Keratinocyte (primary cell): Measurements from ENCODE around the gene ZNF768. TPM values are rescaled to one million over a fixed set of nuclear protein-coding genes. Genes with fewer than 3 reads are reported as not detected.

Source experiments
- DNase-seq: peaks from one replicate; pipeline ENCODE4 v3.0.0-alpha.2; 2011; ENCODE audit warnings: low read depth, missing footprints, low spot score
- FAIRE-seq: peaks from 2 replicates; lab custom pipeline; 2011; peaks lifted over from hg19 to GRCh38; lab: Jason Lieb, UNC
- H2AFZ ChIP-seq: 2 replicates; pipeline ENCODE4 v1.6.0; 2012; ENCODE audit warnings: low read length, control low read depth, inconsistent platforms; ENCODE audit not compliant: control insufficient read depth
- H3K27ac ChIP-seq: 2 replicates; pipeline ENCODE4 v1.5.1; 2011; ENCODE audit warnings: low read length; ENCODE audit not compliant: control insufficient read depth, insufficient read depth
- H3K27me3 ChIP-seq: 3 replicates; pipeline ENCODE4 v1.6.0; 2011; ENCODE audit warnings: low read length; ENCODE audit not compliant: control insufficient read depth, insufficient read depth; ENCODE audit errors: extremely low read depth
- H3K36me3 ChIP-seq, 2 experiments: 2 replicates in 1 of 2; 3 replicates in 1 of 2; pipeline ENCODE4 v1.5.1; 2011; ENCODE audit warnings: low read length in 2 of 2, mild to moderate bottlenecking in 1 of 2; ENCODE audit not compliant: control insufficient read depth in 2 of 2, insufficient read depth in 2 of 2; ENCODE audit errors: extremely low read depth in 1 of 2
- H3K4me1 ChIP-seq: 3 replicates; pipeline ENCODE4 v1.5.1; 2011; ENCODE audit warnings: low read length; ENCODE audit not compliant: control insufficient read depth, insufficient read depth; ENCODE audit errors: extremely low read depth
- H3K4me2 ChIP-seq: 3 replicates; pipeline ENCODE4 v1.6.0; 2011; ENCODE audit warnings: low read depth, low read length; ENCODE audit not compliant: control insufficient read depth, insufficient read depth; ENCODE audit errors: extremely low read depth
- H3K4me3 ChIP-seq, 3 experiments: fragments of 200-600 bp in 1 of 3; sonication (generic) in 1 of 3; 2 replicates in 2 of 3; 3 replicates in 1 of 3; pipeline ENCODE4 v1.5.1; 2011 to 2016; ENCODE audit warnings: low read length in 3 of 3, mild to moderate bottlenecking in 3 of 3, control low read depth in 2 of 3, inconsistent platforms in 1 of 3, low read depth in 1 of 3, mixed read lengths in 1 of 3, mixed run types in 1 of 3, moderate library complexity in 1 of 3; ENCODE audit not compliant: control insufficient read depth in 2 of 3, insufficient read depth in 2 of 3; ENCODE audit errors: extremely low read depth in 1 of 3
- H3K79me2 ChIP-seq: 2 replicates; pipeline ENCODE4 v1.6.0; 2012; ENCODE audit warnings: low read length; ENCODE audit not compliant: control insufficient read depth, insufficient read depth
- H3K9ac ChIP-seq: 3 replicates; pipeline ENCODE4 v1.6.0; 2011; ENCODE audit warnings: low read length; ENCODE audit not compliant: control insufficient read depth, insufficient read depth; ENCODE audit errors: extremely low read depth
- H3K9me1 ChIP-seq: 3 replicates; pipeline ENCODE4 v1.6.0; 2011; ENCODE audit warnings: low read length; ENCODE audit not compliant: control insufficient read depth, insufficient read depth; ENCODE audit errors: extremely low read depth
- H3K9me3 ChIP-seq: 2 replicates; pipeline ENCODE4 v1.5.1; 2012; ENCODE audit warnings: low read depth, low read length; ENCODE audit not compliant: control insufficient read depth
- H4K20me1 ChIP-seq: 3 replicates; pipeline ENCODE4 v1.6.0; 2011; ENCODE audit warnings: low read length; ENCODE audit not compliant: control insufficient read depth, insufficient read depth; ENCODE audit errors: extremely low read depth
- EZH2 ChIP-seq: IDR thresholded peaks from one replicate; pipeline ENCODE4 v1.6.1; 2012; ENCODE audit warnings: inconsistent platforms, mild to moderate bottlenecking, low read length, moderate library complexity
- dilution Hi-C: fragments of 300-500 bp; cut with MboI; formaldehyde crosslinking; loops from one replicate; pipeline ENCODE4 v1.7.0; 2020; ENCODE audit warnings: low sequenced_read_pairs; ENCODE audit not compliant: extremely low pct_ligation_motif_present
- polyA plus RNA-seq, 5 experiments: library from polyadenylated mRNA; depleted of rRNA in 3 of 5; stranded (reverse) in 3 of 5; stranded (forward) in 1 of 5; unstranded in 1 of 5; fragments of >200 nt; gene quantifications; 1 replicate in 1 of 5; 2 replicates in 3 of 5; 3 replicates in 1 of 5; pipeline versions ENCODE4 v1.2.1 to v1.2.3, GENCODE V29; 2011 to 2012; ENCODE audit warnings: missing spikeins in 2 of 5, low read depth in 1 of 5, low replicate concordance in 1 of 5
- TF ChIP-seq, protein P1 (sequence below), 3 experiments: IDR thresholded peaks in 1 of 3; conservative IDR thresholded peaks in 1 of 3; optimal IDR thresholded peaks in 1 of 3; 2 replicates in 2 of 3; 3 replicates in 1 of 3; pipeline versions ENCODE3 to v1.5.1; 2011; ENCODE audit warnings: low read length in 3 of 3, mild to moderate bottlenecking in 3 of 3, moderate library complexity in 2 of 3, control low read depth in 1 of 3, inconsistent platforms in 1 of 3; ENCODE audit not compliant: insufficient read depth in 2 of 3; ENCODE audit errors: extremely low read depth in 1 of 3

The ZNF768 gene
- polyA plus RNA-seq, 1 donor (not counting 4 experiments of a cell fraction or from before 2014, with no cell fraction given) = 10.9 TPM

DNA sequence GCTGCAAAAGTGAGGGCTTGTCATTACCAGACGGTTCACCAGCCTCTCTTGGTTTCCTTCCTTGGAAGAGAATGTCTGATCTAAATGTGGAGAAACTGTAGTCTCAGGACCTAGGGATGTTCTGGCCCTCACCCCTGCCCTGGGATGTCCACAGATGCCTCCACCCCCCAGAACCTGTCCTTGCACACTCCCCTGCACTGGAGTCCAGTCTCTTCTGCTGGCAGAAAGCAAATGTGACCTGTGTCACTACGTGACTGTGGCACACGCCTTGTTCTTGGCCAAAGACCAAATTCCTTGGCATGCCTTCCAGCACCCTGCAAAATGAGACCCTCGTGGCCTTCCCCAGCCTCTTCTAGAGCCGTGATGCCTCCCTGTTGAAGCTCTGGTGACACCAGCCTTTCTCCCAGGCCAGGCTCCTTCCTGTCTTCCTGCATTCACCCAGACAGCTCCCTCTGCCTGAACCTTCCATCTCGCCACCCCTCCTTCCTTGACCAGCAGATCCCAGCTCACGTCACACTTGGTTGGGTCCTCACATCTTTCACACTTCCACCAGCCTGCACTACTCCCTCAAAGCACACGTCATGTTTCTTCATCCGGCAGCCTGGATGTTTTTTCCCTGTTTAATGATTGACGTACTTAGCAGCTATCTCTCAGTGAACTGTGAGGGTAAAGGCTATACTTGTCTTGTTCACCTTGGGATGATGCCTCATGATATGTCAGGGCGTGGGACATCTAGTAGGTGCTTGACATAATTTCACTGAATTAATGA lies 4.3 kb downstream of the ZNF768 start:
- Histone ChIP-seq H3K4me1 (peaks cover 4% of the 10 kb centered on the region), H3K4me3 (no peak overlapping the region), H3K9me3 (no peaks in the 10 kb centered on the region), H3K79me2 (no peaks in the 10 kb centered on the region), H3K9ac (no peak overlapping the region), H3K36me3 (no peaks in the 10 kb centered on the region), H3K9me1 (no peaks in the 10 kb centered on the region), H4K20me1 (no peaks in the 10 kb centered on the region), H3K27me3 (no peaks in the 10 kb centered on the region), H3K4me2 (no peak overlapping the region), H3K27ac (no peak overlapping the region), H2AFZ (no peak overlapping the region)
- DNase-seq = no peak
- TF ChIP-seq EZH2 = no peak
- TF ChIP-seq, protein P1, sequence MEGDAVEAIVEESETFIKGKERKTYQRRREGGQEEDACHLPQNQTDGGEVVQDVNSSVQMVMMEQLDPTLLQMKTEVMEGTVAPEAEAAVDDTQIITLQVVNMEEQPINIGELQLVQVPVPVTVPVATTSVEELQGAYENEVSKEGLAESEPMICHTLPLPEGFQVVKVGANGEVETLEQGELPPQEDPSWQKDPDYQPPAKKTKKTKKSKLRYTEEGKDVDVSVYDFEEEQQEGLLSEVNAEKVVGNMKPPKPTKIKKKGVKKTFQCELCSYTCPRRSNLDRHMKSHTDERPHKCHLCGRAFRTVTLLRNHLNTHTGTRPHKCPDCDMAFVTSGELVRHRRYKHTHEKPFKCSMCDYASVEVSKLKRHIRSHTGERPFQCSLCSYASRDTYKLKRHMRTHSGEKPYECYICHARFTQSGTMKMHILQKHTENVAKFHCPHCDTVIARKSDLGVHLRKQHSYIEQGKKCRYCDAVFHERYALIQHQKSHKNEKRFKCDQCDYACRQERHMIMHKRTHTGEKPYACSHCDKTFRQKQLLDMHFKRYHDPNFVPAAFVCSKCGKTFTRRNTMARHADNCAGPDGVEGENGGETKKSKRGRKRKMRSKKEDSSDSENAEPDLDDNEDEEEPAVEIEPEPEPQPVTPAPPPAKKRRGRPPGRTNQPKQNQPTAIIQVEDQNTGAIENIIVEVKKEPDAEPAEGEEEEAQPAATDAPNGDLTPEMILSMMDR (optimal IDR thresholded peaks at IDR 0.05 in 1 of 3, IDR thresholded peaks at IDR 0.05 in 1 of 3, conservative IDR thresholded peaks at IDR 0.05 in 1 of 3; ENCODE audit: extremely low read depth in 1 of 3, insufficient read depth in 2 of 3, low read length in 3 of 3) = no peak
- dilution Hi-C loops = no loop called here
- FAIRE-seq = no peak

DNA sequence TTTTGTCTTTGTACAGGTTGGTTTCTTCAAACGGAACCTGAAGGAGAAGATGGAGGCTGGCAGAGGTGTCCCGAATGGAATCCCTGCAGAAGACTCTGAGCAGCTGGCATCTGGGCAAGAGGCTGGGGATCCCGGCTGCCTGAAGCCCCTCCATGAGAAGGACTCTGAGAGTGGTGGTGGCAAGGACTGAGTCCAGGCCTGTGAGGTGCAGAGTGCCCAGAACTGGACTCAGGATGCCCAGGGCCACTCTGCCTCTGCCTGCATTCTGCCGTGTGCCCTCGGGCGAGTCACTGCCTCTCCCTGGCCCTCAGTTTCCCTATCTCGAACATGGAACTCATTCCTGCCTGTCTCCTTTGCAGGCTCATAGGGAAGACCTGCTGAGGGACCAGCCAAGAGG lies 4.9 kb downstream of the ZNF768 start:
- Histone ChIP-seq H2AFZ (no peak overlapping the region), H3K4me3 (no peak overlapping the region), H3K27me3 (no peaks in the 10 kb centered on the region), H3K79me2 (no peaks in the 10 kb centered on the region), H3K9me1 (no peaks in the 10 kb centered on the region), H3K4me2 (no peak overlapping the region), H3K9ac (no peak overlapping the region), H3K9me3 (no peaks in the 10 kb centered on the region), H3K27ac (no peak overlapping the region), H3K4me1 (peaks cover 4% of the 10 kb centered on the region), H3K36me3 (no peaks in the 10 kb centered on the region), H4K20me1 (no peaks in the 10 kb centered on the region)
- dilution Hi-C loops = no loop called here
- no peak for FAIRE-seq
- TF ChIP-seq EZH2 = no peak
- TF ChIP-seq, protein P1 (optimal IDR thresholded peaks at IDR 0.05 in 1 of 3, IDR thresholded peaks at IDR 0.05 in 1 of 3, conservative IDR thresholded peaks at IDR 0.05 in 1 of 3; ENCODE audit: extremely low read depth in 1 of 3, insufficient read depth in 2 of 3, low read length in 3 of 3) = no peak
- DNase-seq = no peak
